ENCODE data around the gene BMAL1. TPM values are rescaled to one million over a fixed set of nuclear protein-coding genes. Genes with fewer than 3 reads are reported as not detected.

The BMAL1 gene
- total RNA-seq, 2 experiments from 2014 or later: 20.2 to 24.8 TPM

DNA sequence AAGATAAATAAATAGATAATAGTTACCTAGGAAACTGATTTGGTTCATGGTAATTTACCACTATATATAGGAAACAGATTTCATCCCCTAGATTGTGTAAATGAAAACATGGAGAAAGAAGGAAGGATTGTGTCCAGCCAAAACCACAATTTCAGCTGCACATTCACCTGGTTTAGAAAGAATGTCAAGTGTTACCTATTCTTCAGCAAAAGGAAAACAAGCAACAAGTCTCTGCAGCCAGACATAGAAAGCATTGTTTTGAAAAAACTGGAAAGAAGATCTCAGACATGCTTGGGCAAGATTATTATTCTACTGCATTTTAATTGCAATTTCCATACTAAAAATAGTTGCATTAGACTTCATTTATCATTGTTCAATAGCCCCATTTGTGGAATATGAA is 8.8 kb upstream of the BMAL1 start:
- intact Hi-C loops (cut with micrococcal nuclease): no loop called here
- no peaks in the 10 kb centered on the region for H3K4me1 Mint-ChIP-seq (ENCODE audit: low read depth)
- no peaks in the 10 kb centered on the region for H3K36me3 Mint-ChIP-seq
- no peaks in the 10 kb centered on the region for H3K9me3 Mint-ChIP-seq
- ChIA-PET CTCF (interaction anchor here (1.0 to 1.3 kb wide), 3 partner anchors 23 to 75 kb away, joined by 3 read pairs; no protein-coding TSS in a partner anchor), POLR2A (no interaction called here)
- no peak overlapping the region for H3K27ac Mint-ChIP-seq
- no peak for DNase-seq
- H3K27me3 Mint-ChIP-seq: peaks cover 14% of the 10 kb centered on the region
- no peak overlapping the region for H3K4me3 Mint-ChIP-seq

DNA sequence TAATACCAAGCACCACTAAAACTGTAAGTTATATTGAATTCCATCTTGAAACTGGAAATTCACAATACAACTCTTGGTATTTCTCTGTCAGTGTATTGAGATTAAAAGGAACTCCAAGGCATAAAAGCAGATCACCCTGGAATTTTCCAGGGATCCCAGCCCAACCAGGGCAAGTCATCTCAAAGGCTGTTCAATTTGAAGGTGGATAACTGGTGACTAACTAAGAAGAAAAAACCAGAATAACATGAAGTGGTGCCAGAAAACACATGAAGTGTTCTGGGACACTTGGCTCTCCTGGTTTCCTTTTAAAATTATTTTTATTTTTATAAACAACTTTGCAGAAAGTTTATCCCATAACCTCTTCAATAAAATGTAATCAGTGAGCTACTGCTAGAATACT is 7.8 kb upstream of the BMAL1 start:
- intact Hi-C loops (cut with micrococcal nuclease): no loop called here
- CTCF ChIA-PET: interaction anchor here (0.9 to 1.5 kb wide), 4 partner anchors 11 to 73 kb away, joined by 3 to 4 read pairs (median 3); no protein-coding TSS in a partner anchor
- Mint-ChIP-seq H3K36me3 (no peaks in the 10 kb centered on the region), H3K27me3 (peaks cover 16% of the 10 kb centered on the region), H3K4me3 (no peak overlapping the region), H3K27ac (no peak overlapping the region), H3K4me1 (ENCODE audit: low read depth) (no peaks in the 10 kb centered on the region), H3K9me3 (no peaks in the 10 kb centered on the region)
- DNase-seq: no peak
- POLR2A ChIA-PET: no interaction called here

GRCh38 chr11:13271060-13271693 is 6.4 kb upstream of the BMAL1 start:
- H3K4me3 Mint-ChIP-seq: no peak overlapping the region
- H3K9me3 Mint-ChIP-seq: no peaks in the 10 kb centered on the region
- ChIA-PET POLR2A (no interaction called here), CTCF (interaction anchor here (1.3 to 3.0 kb wide), 3 partner anchors 21 to 64 kb away, joined by 5 to 10 read pairs (median 6); no protein-coding TSS in a partner anchor)
- intact Hi-C loops (cut with micrococcal nuclease): no loop called here
- no peak for DNase-seq
- H3K4me1 Mint-ChIP-seq (ENCODE audit: low read depth): peaks cover 6% of the 10 kb centered on the region
- peaks cover 20% of the 10 kb centered on the region for H3K27me3 Mint-ChIP-seq
- H3K36me3 Mint-ChIP-seq: no peaks in the 10 kb centered on the region
- H3K27ac Mint-ChIP-seq: no peak overlapping the region

GRCh38 chr11:13276454-13276831 is 1.1 kb upstream of the BMAL1 start:
- DNase-seq: peak; percentile 34
- Mint-ChIP-seq H3K9me3 (no peaks in the 10 kb centered on the region), H3K36me3 (peaks cover 3% of the 10 kb centered on the region), H3K4me3 (peak overlapping the region; percentile 95), H3K27me3 (peaks cover 7% of the 10 kb centered on the region), H3K4me1 (ENCODE audit: low read depth) (peaks cover 37% of the 10 kb centered on the region), H3K27ac (peak overlapping the region; percentile 78)
- CTCF ChIA-PET: interaction anchor here (0.9 to 2.0 kb wide), 6 partner anchors 38 to 67 kb away, joined by 3 to 12 read pairs (median 4); no protein-coding TSS in a partner anchor
- intact Hi-C loops (cut with micrococcal nuclease): loop anchor here (2.0 to 5.0 kb wide), 2 partner anchors 68 to 391 kb away; partner anchors contain the start of gene FAR1
- POLR2A ChIA-PET: interaction anchor here (0.9 to 1.4 kb wide), 2 partner anchors 11 to 21 kb away, joined by 4 read pairs; no protein-coding TSS in a partner anchor

DNA sequence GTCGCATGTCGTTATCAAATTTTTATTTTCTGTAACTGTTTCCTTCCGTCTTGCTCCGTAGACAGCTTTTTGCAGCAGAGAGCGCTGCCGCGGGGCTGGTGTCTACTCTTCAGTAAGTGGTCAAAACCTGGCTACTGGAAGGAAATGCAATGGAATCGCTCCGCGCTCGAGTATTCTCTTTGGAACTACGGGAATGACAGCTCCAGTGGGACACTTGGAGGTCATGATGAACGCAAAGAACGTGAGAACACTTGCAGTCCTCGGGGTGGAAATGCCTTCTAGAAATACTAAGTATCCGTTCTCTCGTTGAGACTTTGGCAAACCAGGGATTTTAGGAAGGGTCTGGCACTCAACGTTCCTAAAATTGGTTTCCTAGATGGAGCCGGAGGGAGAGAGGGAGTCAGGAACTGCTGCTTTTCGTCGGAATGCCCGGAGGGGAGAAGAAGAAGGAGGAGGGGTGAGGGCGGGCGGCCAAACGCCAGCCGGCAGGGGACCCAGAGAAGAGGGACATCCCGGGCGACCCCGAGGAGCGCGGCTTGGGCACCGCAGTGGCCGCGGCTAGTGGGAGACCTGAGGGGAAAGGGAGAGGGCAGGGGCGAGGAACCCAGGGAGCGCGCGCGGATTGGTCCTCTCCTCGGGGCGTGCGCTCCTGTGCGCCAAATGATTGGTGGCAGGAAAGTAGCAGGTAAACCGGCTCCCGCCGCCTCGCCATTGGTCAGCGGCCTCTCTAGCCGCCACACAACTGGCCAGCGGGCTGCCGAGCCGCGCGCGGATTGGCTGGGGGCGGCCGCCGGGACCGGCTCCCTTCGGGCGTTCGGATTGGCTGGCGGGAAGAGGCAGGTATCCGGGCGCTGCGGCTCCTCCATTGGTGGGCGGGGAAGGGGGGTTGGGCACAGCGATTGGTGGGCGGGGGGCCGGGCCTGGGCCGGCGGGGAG is 490 bp upstream of the BMAL1 start:
- H3K4me1 Mint-ChIP-seq (ENCODE audit: low read depth): peaks cover 44% of the 10 kb centered on the region
- no peaks in the 10 kb centered on the region for H3K9me3 Mint-ChIP-seq
- peak; percentile 98 for DNase-seq
- peak overlapping the region; percentile 95 for H3K4me3 Mint-ChIP-seq
- peaks cover 3% of the 10 kb centered on the region for H3K36me3 Mint-ChIP-seq
- H3K27ac Mint-ChIP-seq: peak overlapping the region; percentile 78
- peaks cover 7% of the 10 kb centered on the region for H3K27me3 Mint-ChIP-seq
- CTCF ChIA-PET: interaction anchor here (0.9 to 2.0 kb wide), 6 partner anchors 39 to 67 kb away, joined by 3 to 12 read pairs (median 4); no protein-coding TSS in a partner anchor
- POLR2A ChIA-PET: interaction anchor here (0.9 to 1.4 kb wide), 2 partner anchors 11 to 21 kb away, joined by 4 read pairs; no protein-coding TSS in a partner anchor
- intact Hi-C loops (cut with micrococcal nuclease): loop anchor here (1.0 to 5.0 kb wide), 5 partner anchors 10 to 390 kb away; partner anchors contain the start of genes BTBD10 and FAR1

GRCh38 chr11:13278609-13279486 is 1.3 kb downstream of the BMAL1 start:
- H3K27me3 Mint-ChIP-seq: peaks cover 7% of the 10 kb centered on the region
- peaks cover 61% of the 10 kb centered on the region for H3K4me1 Mint-ChIP-seq (ENCODE audit: low read depth)
- CTCF ChIA-PET: interaction anchor here (0.6 to 3.4 kb wide), 8 partner anchors 9 to 449 kb away, joined by 3 to 52 read pairs (median 4); no protein-coding TSS in a partner anchor
- H3K27ac Mint-ChIP-seq: peak overlapping the region; percentile 63
- POLR2A ChIA-PET: interaction anchor here (0.6 to 2.0 kb wide), 8 partner anchors 8 to 59 kb away, joined by 3 to 13 read pairs (median 4); no protein-coding TSS in a partner anchor
- no peaks in the 10 kb centered on the region for H3K9me3 Mint-ChIP-seq
- H3K36me3 Mint-ChIP-seq: peaks cover 3% of the 10 kb centered on the region
- peak overlapping the region; percentile 81 for H3K4me3 Mint-ChIP-seq
- no peak for DNase-seq
- intact Hi-C loops (cut with micrococcal nuclease): loop anchor here (2.0 to 5.0 kb wide), 2 partner anchors 20 to 388 kb away; partner anchors contain the start of gene FAR1

DNA sequence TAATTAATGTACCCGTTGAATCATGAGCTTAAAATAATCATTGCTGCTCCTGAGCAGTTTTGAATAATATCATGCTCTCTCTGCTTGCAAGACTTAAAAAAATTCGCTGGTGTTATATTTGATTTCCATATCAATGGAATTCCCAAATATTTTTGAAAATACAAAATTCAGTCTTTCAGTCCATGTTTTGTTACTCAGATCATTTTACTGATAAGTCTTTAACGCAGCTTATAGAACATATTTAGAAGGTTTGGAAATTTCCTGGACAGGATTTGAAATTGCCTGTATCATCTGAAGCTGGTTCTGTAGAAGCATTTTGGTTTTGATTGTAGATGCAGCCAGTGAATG is 1.9 kb downstream of the BMAL1 start:
- DNase-seq: no peak
- intact Hi-C loops (cut with micrococcal nuclease): loop anchor here (2.0 to 5.0 kb wide), 2 partner anchors 19 to 388 kb away; partner anchors contain the start of gene FAR1
- Mint-ChIP-seq H3K27ac (no peak overlapping the region), H3K27me3 (peaks cover 7% of the 10 kb centered on the region), H3K36me3 (peaks cover 3% of the 10 kb centered on the region), H3K4me3 (peak overlapping the region; percentile 81), H3K4me1 (ENCODE audit: low read depth) (peaks cover 64% of the 10 kb centered on the region), H3K9me3 (no peaks in the 10 kb centered on the region)
- CTCF ChIA-PET: interaction anchor here (0.6 to 3.4 kb wide), 7 partner anchors 8 to 66 kb away, joined by 3 to 52 read pairs (median 5); no protein-coding TSS in a partner anchor
- POLR2A ChIA-PET: interaction anchor here (0.7 to 2.0 kb wide), 5 partner anchors 11 to 59 kb away, joined by 3 to 9 read pairs (median 4); no protein-coding TSS in a partner anchor

DNA sequence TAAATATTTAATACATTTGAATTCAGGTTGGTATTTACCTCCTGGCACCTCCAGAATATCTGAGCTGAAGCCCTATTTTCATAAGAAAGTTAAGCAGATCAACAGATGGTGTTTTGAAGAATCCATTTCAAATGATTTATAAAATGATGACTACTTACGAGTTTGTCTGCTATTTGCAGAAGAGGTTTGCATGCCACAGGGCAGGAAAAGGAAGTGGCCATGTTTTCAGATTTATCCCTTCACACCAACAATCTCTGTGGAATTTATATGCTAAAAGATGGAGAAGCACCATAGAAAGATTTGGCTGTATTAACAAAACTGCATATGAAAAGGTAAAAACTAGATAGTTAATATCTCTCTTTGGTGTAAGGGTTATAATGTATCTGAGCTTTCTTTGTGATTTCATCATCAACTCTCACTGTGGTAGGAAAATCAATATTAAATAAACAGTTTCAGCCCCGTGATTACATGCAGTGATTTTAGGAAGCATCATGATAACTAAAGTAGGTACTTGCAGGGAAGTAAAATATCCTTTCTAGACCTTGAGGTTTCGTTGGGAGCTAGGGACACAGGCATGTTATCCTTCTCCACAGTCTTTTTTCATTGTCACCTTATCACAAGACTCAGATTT is 2.6 kb downstream of the BMAL1 start:
- DNase-seq: no peak
- CTCF ChIA-PET: interaction anchor here (0.6 to 3.4 kb wide), 6 partner anchors 10 to 65 kb away, joined by 3 to 52 read pairs (median 4); no protein-coding TSS in a partner anchor
- POLR2A ChIA-PET: interaction anchor here (1.1 kb wide), 1 partner anchor 16 kb away, joined by 4 read pairs; no protein-coding TSS in a partner anchor
- Mint-ChIP-seq H3K4me3 (peak overlapping the region; percentile 81), H3K27ac (no peak overlapping the region), H3K4me1 (ENCODE audit: low read depth) (peaks cover 72% of the 10 kb centered on the region), H3K27me3 (peaks cover 5% of the 10 kb centered on the region), H3K9me3 (no peaks in the 10 kb centered on the region), H3K36me3 (peaks cover 5% of the 10 kb centered on the region)
- intact Hi-C loops (cut with micrococcal nuclease): no loop called here

DNA sequence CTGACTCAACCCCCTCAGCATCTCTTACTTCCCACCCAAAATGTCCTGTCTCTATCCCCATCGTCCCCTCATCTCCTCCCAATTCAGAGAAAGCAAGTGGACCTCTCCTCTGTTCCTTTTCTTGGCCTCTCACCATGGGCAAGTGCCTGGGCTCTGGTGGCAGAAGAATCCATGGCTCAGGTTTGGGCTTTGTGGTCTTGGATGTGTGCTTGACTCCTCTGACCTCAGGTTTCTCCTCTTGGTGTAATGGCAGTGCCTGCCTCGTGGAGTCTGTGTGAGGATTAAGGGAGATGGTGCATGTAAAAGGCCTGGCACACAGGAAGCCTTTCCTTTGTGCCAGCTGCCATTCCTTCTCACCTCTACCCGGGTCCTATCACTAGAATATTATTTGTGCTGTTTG is 3.2 kb downstream of the BMAL1 start:
- ChIA-PET POLR2A (no interaction called here), CTCF (interaction anchor here (1.5 to 3.4 kb wide), 3 partner anchors 11 to 64 kb away, joined by 4 to 52 read pairs (median 16); no protein-coding TSS in a partner anchor)
- DNase-seq: no peak
- Mint-ChIP-seq H3K9me3 (no peaks in the 10 kb centered on the region), H3K4me1 (ENCODE audit: low read depth) (peaks cover 74% of the 10 kb centered on the region), H3K36me3 (peaks cover 5% of the 10 kb centered on the region), H3K4me3 (no peak overlapping the region), H3K27me3 (peaks cover 4% of the 10 kb centered on the region), H3K27ac (no peak overlapping the region)
- intact Hi-C loops (cut with micrococcal nuclease): no loop called here

- POLR2A ChIA-PET: no interaction called here
- Mint-ChIP-seq H3K27ac (no peak overlapping the region), H3K4me3 (no peak overlapping the region), H3K36me3 (peaks cover 5% of the 10 kb centered on the region), H3K27me3 (no peaks in the 10 kb centered on the region), H3K4me1 (ENCODE audit: low read depth) (peaks cover 91% of the 10 kb centered on the region), H3K9me3 (no peaks in the 10 kb centered on the region)
- CTCF ChIA-PET: interaction anchor here (1.1 kb wide), 1 partner anchor 18 kb away, joined by 4 read pairs; no protein-coding TSS in a partner anchor
- intact Hi-C loops (cut with micrococcal nuclease): no loop called here
- DNase-seq: no peak
These were observed 6.0 kb downstream of the BMAL1 start for GRCh38 chr11:13283636-13284035.
